GM19452 (cell line): ENCODE measurements around the gene NXPH4.

Experiments
- ATAC-seq: cut with Tn5 transposase; IDR thresholded peaks from one replicate; pipeline ENCODE4 v1.9.1; 2021; ENCODE audit not compliant: unreplicated experiment

The NXPH4 gene

DNA sequence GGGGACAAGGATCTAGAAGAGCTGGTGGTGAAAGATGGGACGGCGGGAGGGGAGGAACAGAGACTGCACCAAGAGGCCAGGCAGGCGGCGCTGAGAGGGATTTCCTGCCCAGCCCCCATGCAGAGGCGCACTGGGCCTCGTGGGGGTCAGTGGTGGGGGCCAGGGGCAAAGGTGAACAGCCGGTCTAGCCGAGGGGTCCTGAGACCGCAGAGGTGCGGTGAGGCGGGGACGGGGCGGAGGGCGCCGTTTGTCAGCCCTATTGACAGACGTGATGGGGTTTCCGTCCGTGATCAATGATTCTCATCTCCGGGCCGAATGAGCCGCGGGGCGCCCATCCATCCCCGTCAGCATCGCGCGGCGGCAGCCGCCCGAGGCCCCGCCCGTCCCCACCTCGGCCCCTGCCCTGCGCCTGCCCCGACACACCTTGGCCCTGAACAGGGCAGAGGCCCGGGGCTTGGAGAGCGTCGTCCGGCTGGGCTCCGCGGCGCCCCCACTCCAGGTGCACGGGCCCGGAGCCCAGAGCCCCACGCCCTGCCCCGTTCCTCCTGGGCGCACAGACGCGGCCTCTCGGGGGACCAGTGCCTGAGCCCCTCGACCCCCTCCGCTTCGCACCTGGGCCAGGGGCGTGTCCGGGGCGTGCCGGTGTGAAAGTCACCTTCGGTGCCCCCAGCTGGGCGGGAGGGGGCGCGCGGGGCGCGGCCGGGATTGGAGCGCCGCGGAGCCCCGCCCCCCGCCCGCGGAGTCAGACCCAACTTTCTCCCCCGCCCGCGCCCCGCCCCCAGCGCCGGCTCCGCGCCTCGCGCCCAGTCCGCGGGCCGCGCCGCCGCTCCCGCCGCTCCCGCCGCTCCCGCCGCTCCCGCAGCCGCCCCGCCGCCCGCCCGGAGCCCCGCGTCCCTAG, at the start of gene NXPH4:
Gene NXPH4, plus strand, starts transcription at position 781 of the 898 bp plus-strand sequence. CDS start 176 bp downstream, outside the sequence.
- no peak for ATAC-seq

DNA sequence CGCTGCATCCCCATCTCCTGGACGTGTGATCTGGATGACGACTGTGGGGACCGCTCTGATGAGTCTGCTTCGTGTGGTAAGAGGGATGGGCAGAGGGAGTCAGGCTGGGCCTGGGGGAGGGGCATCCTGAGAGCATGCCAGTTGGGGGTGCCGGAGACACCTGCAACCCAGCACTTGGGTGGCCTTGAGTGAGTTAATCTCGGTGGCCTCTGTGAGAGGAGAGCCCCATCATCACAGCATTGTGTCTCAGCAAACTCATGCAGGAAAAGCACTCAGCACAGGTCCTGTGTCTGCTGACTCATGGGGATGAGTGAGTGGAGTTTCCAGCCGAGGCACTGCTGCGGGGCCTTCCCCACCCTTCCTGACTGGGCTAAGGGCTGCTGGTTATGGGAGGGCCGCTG, 49.6 kb upstream of the NXPH4 start:
- no peak for ATAC-seq

DNA sequence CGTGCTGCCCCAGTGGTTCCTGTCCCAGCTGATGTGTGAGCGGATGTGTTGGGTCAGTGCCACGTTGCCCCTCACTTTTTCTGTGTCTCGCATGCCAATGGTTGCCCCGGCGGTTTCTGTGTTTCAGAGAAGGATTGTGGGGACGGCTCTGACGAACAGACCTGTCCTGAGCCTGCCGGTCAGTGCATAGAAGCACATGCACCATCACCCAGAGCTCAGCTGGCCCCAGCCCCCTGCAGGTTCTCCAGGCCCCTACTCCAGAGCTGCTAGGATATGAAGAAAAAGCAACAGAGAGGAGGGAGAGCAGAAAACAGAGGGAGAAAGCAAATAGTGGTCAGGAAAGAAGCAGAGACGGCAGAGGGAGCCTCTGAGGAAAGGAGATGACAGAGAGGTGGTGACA, 48.5 kb upstream of the NXPH4 start:
- no peak for ATAC-seq

DNA sequence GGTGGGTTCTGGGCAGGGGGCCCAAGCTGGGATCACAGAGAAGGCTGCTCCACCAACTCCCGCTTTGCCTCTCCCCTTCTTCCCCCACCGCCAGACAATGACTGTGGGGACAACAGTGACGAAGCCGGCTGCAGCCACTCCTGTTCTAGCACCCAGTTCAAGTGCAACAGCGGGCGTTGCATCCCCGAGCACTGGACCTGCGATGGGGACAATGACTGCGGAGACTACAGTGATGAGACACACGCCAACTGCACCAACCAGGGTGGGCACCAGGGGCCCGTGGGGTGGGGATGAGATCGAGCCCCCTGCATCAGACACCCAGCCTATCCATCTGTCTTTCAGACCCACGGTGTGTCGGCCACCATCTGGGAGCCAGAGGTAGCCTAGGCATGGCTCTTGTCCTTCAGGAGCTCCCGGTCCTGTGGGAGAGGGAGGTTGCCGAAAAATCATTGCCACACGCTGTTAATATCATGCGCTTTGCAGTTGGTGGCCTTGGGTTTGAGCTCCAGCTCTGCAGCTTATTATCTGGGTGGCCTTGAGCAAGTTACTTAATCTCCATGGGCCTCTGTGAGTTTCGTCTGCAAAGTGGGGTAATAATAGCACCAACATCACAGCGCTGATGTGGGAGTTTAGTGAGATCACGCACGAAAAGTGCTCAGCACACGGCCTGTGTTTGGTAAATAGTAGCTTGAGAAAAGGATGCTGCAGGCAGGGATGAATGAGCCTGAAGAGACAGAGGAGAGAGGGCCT, 47.4 kb upstream of the NXPH4 start:
- ATAC-seq, result no peak

DNA sequence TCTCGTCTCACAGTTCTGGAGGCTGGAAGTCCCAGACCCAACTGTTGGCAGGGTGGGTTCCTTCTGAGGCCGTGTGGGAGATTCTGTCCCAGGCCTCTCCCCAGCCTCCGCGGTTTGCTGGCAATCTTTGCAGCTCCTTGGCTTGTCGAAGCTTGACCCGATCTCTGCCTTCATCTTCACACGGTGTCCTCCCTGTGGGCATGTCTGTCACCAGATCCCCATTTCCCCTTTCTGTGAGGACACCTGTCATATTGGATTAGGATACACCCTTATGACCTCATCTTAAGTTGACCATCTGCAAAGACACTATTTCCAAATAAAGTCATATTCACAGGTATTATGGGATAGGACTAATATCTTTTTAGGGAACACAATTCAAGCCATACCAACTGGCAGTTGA, 46.6 kb upstream of the NXPH4 start:
- no peak for ATAC-seq

DNA sequence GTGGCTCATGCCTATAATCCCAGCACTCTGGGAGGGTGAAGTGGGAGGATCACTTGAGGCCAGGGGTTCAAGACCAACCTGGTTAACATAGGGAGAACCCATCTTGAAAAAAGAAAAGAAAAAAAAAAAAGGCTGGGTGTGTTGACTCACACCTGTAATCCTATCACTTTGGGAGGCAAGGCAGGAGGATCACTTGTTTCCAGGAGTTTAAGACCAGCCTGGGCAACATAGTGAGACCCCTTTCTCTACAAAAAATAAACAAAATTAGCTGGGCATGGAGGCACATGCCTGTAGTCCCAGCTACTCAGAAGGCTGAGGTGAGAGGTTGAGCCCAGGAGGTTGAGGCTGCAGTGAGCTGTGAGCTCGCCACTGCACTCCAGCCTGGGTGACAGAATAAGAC, 46.2 kb upstream of the NXPH4 start:
- no peak for ATAC-seq

DNA sequence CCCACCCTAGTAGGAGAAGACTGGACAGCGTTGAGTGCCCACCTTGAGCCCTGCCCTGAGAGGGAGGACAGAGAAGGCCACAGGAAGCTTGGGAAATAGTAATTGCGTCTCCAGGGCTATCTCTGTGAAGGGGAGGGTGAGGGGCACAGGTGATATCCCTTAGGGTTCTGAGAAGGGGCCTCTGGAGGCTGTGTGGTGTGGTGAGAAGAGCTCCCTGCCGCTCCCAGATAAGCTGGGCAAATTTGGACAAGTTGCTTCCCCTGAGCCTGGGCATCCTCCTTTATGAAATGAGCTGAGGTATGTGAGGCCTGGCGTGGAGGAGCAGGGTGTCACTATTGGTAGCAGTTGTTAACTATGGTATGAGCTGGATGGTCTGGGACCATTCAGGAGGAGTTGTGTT, 45.7 kb upstream of the NXPH4 start:
- ATAC-seq, result no peak

DNA sequence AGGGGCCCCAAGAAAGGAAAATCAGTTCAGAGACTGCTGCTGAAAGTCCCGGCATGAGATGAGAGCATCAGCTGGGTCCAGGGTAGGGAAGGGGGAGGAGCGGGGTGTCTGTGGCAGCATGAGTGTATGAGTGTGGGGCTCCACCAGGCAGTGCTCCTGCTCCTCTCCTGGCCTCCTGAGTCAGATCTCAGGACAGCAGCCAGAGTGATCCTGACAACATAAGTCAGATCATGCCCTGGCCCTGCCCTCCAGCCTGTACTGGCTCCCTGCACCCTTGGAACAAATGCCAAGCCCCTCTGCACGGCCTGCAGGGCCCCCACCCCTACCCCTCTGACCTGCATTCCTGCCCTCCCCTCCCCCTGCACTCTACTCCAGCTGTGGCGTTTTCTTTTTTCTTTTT, 44.9 kb upstream of the NXPH4 start:
- no peak for ATAC-seq

DNA sequence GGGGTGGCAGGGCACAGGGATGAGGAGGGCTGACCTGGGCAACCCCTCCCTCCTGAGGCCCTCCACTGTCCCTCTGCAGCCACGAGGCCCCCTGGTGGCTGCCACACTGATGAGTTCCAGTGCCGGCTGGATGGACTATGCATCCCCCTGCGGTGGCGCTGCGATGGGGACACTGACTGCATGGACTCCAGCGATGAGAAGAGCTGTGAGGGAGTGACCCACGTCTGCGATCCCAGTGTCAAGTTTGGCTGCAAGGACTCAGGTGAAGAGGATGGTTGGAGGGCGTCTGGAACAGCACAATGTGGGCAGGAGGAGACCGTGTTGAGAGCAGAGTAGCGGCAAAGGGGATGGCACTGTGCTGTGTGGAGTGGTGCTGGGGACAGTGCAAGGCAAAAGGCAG, 43.5 kb upstream of the NXPH4 start:
- ATAC-seq, result no peak

DNA sequence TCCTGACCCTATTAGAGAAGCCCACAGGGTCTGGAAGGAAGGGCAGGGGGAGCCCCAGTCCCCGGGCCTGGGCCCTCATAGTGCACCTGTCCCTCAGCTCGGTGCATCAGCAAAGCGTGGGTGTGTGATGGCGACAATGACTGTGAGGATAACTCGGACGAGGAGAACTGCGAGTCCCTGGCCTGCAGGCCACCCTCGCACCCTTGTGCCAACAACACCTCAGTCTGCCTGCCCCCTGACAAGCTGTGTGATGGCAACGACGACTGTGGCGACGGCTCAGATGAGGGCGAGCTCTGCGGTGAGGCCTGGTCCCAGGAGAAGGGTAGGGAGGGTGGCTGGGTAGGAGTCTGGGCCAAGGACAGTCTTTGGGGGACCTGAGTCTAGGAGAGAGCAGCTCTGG, 42.9 kb upstream of the NXPH4 start:
- no peak for ATAC-seq

DNA sequence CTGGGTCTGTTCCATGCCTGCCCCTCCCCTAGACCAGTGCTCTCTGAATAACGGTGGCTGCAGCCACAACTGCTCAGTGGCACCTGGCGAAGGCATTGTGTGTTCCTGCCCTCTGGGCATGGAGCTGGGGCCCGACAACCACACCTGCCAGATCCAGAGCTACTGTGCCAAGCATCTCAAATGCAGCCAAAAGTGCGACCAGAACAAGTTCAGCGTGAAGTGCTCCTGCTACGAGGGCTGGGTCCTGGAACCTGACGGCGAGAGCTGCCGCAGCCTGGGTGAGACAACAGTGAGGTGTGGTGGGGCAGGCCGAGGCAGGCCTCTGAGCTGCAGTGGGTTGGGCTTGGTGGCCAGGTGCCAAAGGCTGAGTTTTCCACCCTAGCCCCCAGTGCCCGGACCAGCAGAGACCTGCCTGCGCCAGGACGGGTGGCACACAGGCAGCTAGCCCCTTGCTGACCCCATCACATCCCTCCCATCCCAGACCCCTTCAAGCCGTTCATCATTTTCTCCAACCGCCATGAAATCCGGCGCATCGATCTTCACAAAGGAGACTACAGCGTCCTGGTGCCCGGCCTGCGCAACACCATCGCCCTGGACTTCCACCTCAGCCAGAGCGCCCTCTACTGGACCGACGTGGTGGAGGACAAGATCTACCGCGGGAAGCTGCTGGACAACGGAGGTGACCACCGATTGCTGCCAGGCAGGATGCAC, 41.0 kb upstream of the NXPH4 start:
- ATAC-seq, result no peak

DNA sequence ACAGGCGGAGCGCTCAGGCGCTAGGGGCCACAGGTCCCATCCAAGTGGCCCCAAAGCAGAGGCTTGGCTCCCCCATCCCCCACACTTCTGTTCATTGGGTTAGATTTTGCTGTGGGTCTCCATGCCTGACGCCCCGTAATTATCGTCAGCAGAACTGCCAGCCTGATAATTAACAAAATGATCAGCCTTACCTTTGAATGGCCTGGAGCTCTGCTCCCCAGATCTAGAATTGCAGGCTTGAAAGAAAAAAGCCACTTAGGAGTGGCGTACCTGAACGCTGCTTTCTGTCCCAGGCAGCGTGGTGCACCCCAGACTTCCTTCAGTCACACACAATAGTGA, 40.5 kb upstream of the NXPH4 start:
- no peak for ATAC-seq

DNA sequence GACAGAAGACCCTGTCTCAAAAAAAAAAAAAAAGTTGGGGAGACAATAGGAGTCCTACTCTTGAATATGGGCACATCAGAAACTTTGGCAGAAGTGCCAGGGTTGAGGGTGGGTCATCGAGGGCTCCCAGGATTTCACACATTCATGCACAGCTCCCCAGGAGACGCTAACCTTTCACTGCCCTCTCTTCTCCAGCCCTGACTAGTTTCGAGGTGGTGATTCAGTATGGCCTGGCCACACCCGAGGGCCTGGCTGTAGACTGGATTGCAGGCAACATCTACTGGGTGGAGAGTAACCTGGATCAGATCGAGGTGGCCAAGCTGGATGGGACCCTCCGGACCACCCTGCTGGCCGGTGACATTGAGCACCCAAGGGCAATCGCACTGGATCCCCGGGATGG, 39.7 kb upstream of the NXPH4 start:
- no peak for ATAC-seq

DNA sequence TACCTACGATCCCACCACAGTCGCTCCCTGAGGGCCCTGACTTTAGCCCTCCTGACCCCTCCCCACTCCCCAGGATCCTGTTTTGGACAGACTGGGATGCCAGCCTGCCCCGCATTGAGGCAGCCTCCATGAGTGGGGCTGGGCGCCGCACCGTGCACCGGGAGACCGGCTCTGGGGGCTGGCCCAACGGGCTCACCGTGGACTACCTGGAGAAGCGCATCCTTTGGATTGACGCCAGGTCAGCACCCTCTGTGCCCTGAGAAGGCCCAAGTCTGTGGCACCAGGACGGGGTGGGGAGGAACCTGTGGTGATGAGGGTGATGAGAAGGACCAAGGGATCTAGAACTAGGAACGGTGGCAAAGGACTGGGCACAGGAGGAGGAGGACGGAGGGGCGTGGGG, 39.2 kb upstream of the NXPH4 start:
- ATAC-seq, result no peak

DNA sequence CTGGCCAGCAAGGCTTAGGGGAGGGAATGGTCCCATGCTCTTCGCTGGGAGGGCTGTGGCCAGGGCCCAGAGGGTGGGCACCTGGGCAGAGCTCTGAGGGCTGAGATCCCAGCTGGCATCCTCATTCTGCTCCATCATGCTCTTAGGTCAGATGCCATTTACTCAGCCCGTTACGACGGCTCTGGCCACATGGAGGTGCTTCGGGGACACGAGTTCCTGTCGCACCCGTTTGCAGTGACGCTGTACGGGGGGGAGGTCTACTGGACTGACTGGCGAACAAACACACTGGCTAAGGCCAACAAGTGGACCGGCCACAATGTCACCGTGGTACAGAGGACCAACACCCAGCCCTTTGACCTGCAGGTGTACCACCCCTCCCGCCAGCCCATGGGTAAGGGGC, 38.4 kb upstream of the NXPH4 start:
- no peak for ATAC-seq

DNA sequence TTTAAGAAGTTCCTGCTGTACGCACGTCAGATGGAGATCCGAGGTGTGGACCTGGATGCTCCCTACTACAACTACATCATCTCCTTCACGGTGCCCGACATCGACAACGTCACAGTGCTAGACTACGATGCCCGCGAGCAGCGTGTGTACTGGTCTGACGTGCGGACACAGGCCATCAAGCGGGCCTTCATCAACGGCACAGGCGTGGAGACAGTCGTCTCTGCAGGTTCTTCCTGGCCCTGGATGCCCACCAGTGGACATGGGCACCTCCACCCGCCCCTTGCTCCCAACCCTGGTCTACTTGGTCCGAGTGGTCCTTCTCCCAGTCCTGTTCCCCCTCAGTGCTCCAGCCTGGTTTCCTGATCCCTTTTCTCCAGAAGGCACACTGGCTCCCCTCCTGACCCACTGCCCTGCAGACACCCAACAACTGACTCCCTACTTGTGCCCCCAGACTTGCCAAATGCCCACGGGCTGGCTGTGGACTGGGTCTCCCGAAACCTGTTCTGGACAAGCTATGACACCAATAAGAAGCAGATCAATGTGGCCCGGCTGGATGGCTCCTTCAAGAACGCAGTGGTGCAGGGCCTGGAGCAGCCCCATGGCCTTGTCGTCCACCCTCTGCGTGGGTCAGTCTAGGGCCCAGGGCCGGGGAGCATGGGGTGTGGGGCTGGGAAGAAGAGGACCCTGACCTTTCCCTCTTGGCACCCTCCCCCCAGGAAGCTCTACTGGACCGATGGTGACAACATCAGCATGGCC, 37.1 kb upstream of the NXPH4 start:
- no peak for ATAC-seq

DNA sequence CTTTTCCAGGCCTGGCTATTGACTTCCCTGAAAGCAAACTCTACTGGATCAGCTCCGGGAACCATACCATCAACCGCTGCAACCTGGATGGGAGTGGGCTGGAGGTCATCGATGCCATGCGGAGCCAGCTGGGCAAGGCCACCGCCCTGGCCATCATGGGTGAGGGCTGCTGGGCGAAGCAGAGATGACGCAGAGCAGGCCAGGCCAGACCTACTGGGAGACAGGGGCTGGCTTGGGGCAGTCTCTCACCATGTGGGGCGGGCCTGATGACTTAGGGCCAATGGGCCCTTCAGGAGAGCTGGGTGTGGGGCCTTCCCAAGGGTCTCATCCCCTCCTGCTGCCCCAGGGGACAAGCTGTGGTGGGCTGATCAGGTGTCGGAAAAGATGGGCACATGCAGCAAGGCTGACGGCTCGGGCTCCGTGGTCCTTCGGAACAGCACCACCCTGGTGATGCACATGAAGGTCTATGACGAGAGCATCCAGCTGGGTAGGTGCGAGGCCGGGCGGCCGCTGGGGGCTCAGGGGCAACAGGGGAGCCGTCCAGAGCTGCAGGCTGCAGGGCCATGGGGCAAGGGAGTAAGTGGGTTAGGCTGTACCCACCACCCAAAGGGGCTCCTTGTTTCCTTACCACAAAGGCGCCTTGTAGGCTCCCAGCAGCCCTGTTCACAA, 36.1 kb upstream of the NXPH4 start:
- no peak for ATAC-seq

DNA sequence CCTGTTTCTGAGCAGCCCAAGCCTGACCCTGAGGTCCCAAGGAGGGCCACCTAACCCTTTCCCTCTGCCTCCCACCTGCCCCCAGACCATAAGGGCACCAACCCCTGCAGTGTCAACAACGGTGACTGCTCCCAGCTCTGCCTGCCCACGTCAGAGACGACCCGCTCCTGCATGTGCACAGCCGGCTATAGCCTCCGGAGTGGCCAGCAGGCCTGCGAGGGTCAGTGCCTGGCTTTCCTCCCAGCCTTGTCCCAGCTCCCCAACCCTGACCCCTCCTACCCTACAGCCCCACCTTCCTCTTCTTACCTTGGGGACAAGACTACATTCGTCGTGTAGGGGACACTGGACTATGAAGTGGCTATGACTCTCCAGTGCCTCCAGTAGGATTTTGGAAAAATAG, 35.5 kb upstream of the NXPH4 start:
- no peak for ATAC-seq

DNA sequence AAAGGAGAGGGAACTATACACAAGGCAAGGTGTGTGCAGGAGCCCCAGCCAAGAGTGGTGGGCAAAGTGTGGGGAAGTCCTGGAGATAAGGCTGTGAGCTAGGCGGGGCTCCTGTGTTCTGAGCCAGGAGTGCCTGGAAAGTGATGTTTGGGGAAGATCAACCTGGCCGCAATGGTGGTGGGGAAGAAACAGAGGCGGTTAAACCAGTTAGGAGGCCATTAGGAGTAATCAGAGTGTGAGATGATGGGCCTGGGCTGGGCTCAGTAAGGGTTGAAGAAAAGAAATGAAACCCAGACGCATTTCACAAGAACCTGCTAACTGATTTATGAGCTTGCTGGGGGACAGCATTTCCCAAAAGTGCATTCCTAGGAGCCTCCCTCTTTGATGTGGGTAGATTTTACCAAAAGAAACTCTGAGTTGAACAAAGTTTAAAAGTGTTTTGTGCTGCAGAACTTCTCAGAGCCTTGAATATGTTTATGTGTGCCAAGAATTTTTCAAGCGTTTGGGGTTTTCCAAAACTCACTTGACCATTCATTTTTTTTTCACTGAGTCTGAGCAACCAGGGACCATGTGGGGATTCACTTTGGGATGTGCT, 34.9 kb upstream of the NXPH4 start:
- no peak for ATAC-seq

DNA sequence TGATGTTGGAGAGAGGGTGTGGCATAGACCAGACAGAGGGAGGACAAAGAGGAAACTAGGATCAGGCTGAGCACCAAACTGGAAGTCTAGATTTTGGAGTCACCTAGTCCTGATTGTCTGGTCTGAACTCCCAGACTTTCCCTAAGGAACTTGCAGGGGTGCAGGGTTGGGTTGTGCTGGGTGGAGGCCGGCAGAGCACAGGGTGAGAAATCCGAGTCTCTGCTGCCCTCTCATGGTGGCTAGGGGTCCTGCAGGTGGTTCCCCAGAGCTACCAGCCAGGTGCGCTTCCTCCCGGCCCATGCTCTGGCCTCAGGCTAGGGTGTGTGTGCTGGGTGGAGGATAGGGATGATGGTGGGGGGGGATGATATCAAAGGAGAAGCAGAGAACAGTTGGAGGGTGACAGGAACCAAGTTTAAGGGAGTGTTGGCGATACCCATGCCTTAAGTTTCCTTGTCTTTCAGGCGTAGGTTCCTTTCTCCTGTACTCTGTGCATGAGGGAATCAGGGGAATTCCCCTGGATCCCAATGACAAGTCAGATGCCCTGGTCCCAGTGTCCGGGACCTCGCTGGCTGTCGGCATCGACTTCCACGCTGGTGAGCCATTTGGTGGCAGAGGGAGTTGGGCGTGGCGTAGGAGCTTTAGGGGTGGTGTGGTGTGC, 33.5 kb upstream of the NXPH4 start:
- ATAC-seq, result peak; percentile 87
